IPS DF 4.7 (cell line): Measurements from ENCODE around the gene COQ10A.

Experiments
- DNase-seq: peaks from one replicate; pipeline ENCODE4 v3.0.0-alpha.2; 2013; ENCODE audit warnings: low spot score; ENCODE audit errors: extremely low read depth

The COQ10A gene

DNA sequence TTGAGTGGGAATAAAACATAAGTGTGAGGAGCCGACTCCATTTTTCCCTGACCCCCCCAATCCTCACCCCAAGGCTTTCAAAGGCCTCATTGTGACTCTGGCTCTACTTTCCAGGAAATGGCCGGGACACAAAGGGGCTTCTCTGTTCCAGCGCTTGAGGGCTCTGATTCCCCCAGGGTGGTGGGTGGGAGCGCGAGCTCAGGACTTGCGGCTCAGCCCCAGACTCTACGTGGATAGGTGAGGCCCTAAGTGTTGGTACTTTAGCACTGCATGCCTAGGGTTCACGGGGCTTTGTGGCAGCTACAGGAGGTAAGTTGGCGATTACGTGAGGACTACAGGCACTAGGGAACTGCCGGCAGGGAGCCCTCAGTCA, 48.5 kb downstream of the COQ10A start:
- DNase-seq, result no peak

DNA sequence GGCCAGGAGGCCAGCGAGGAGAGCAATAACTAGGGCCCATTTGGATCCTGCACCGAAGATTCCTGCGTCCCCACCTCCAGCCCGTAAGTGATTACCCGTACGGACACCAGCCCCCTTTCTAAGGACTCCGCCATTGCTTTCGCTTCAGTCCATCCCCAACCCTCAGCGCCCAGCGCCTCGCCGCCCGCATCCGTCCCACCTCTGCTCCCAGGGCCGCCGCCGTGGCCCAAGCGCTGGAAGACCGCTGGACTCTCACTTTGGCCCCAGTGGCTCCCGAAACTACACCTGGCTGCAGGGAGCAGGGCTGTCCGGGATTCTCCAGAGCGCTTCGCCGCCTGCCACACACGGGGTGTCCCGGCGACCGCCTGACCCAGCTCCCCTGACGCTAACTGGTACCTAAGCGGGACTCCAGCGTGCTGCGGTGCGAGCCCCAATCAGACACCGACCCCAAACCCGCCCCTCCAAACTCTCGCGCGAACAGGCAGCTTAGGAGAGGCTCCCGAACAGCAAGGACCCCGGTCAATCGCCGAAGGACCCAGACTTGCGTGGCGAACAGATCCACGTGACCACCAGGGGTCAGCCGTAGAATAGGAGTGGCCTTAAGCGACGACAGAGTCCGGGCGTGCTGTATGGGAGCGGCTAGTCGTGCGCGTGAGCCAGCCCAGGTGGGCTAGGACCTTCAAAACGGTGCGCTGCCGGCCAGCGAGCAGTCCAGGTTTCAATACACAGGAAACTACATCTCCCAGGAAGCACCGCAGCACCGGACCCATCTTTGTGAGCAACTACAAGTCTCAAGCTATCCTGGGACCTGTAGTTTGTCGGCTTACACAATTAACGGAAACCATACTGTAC, 49.1 kb downstream of the COQ10A start, which contains the start of gene CNPY2:
CNPY2 (minus strand) TSS at position 367 of the 852 bp plus-strand sequence. CDS start 771 bp downstream, outside the sequence.
- peak; percentile 97 for DNase-seq

DNA sequence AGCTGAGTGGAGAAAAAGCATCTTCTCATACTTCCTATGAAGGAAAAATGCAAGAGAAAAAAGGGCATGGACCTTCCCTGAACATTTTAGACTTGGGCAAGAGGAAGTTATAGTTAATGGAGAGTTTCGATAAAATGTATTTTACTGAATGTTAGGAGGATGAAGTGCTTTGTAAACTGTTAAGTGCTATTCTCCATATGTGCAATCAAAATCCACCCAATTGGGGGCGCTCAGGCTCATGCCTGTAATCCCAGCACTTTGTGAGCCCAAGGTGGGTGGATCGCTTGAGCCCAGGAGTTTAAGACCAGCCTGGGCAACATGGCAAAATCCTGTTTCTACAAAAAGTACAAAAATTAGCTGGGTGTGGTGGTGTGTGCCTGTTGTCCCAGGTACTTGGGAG, 50.9 kb downstream of the COQ10A start:
- no peak for DNase-seq
